Measurements from ENCODE around the gene IL13RA1. TPM values are rescaled to one million over a fixed set of nuclear protein-coding genes. Genes with fewer than 3 reads are reported as not detected.
"Not testable (repeated sequence)": the region's sequence is repeated elsewhere in the genome, so short reads cannot be mapped to it uniquely, and the experiment has no call there.

IL13RA1 gene
- total RNA-seq, 2 donors from 2014 or later = 52.8 to 119 TPM

GRCh38 chrX:118780509-118780908, 53.1 kb downstream of the IL13RA1 start:
- H3K4me1 ChIP-seq = no peaks in the 10 kb centered on the region
- no peak overlapping the region for H3K4me3 ChIP-seq
- no peaks in the 10 kb centered on the region for H3K36me3 ChIP-seq
- intact Hi-C loops (cut with DNase I) = no loop called here
- no peak for TF ChIP-seq CTCF (IDR thresholded peaks at IDR 0.05)
- no peak for DNase-seq
- H3K27me3 ChIP-seq = no peaks in the 10 kb centered on the region
- no peaks in the 10 kb centered on the region for H3K9me3 ChIP-seq
- no peak overlapping the region for H3K27ac ChIP-seq
- H3K9ac ChIP-seq (ENCODE audit: low read depth in 2 of 2, low read length in 2 of 2) = no peak overlapping the region

- TF ChIP-seq CTCF (IDR thresholded peaks at IDR 0.05) = no peak
- Histone ChIP-seq H3K36me3 (no peaks in the 10 kb centered on the region), H3K27ac (no peak overlapping the region), H3K9me3 (no peaks in the 10 kb centered on the region), H3K9ac (ENCODE audit: low read depth in 2 of 2, low read length in 2 of 2) (no peak overlapping the region), H3K27me3 (no peaks in the 10 kb centered on the region), H3K4me1 (no peaks in the 10 kb centered on the region), H3K4me3 (no peak overlapping the region)
- no peak for DNase-seq
- intact Hi-C loops (cut with DNase I) = no loop called here
Observed at GRCh38 chrX:118780911-118781310, 53.5 kb downstream of the IL13RA1 start.

- no peaks in the 10 kb centered on the region for H3K9me3 ChIP-seq
- H3K27me3 ChIP-seq = no peaks in the 10 kb centered on the region
- intact Hi-C loops (cut with DNase I) = no loop called here
- DNase-seq = no peak
- no peaks in the 10 kb centered on the region for H3K4me1 ChIP-seq
- no peak for TF ChIP-seq CTCF (IDR thresholded peaks at IDR 0.05)
- H3K27ac ChIP-seq = no peak overlapping the region
- no peak overlapping the region for H3K4me3 ChIP-seq
- H3K36me3 ChIP-seq = no peaks in the 10 kb centered on the region
- no peak overlapping the region for H3K9ac ChIP-seq (ENCODE audit: low read depth in 2 of 2, low read length in 2 of 2)
Observed at GRCh38 chrX:118795528-118796280, 68.3 kb downstream of the IL13RA1 start.

GRCh38 chrX:118802857-118803256, 75.5 kb downstream of the IL13RA1 start:
- TF ChIP-seq CTCF (IDR thresholded peaks at IDR 0.05) = no peak
- H3K27me3 ChIP-seq = no peaks in the 10 kb centered on the region
- H3K36me3 ChIP-seq = no peaks in the 10 kb centered on the region
- DNase-seq = no peak
- H3K9ac ChIP-seq (ENCODE audit: low read depth in 2 of 2, low read length in 2 of 2) = no peak overlapping the region
- H3K4me1 ChIP-seq = no peaks in the 10 kb centered on the region
- H3K27ac ChIP-seq = no peak overlapping the region
- no peaks in the 10 kb centered on the region for H3K9me3 ChIP-seq
- no peak overlapping the region for H3K4me3 ChIP-seq
- intact Hi-C loops (cut with DNase I) = no loop called here

- no peaks in the 10 kb centered on the region for H3K4me1 ChIP-seq
- no peak overlapping the region for H3K9ac ChIP-seq (ENCODE audit: low read depth in 2 of 2, low read length in 2 of 2)
- H3K36me3 ChIP-seq = no peaks in the 10 kb centered on the region
- no peaks in the 10 kb centered on the region for H3K9me3 ChIP-seq
- no peak overlapping the region for H3K27ac ChIP-seq
- TF ChIP-seq CTCF (IDR thresholded peaks at IDR 0.05) = peak; percentile 59
- no peaks in the 10 kb centered on the region for H3K27me3 ChIP-seq
- intact Hi-C loops (cut with DNase I) = loop anchor here (5.0 kb wide), 1 partner anchor 170 kb away; no protein-coding TSS in a partner anchor
- DNase-seq = peak; percentile 30
- H3K4me3 ChIP-seq = no peak overlapping the region
Observed at GRCh38 chrX:118807151-118808017, 80.0 kb downstream of the IL13RA1 start.

GRCh38 chrX:118817257-118817656, 89.9 kb downstream of the IL13RA1 start:
- H3K27ac ChIP-seq; H3K9ac ChIP-seq (ENCODE audit: low read depth in 2 of 2, low read length in 2 of 2); intact Hi-C loops (cut with DNase I); H3K27me3 ChIP-seq; H3K36me3 ChIP-seq; H3K9me3 ChIP-seq; DNase-seq; H3K4me3 ChIP-seq; H3K4me1 ChIP-seq: not testable (repeated sequence)

All from colonic mucosa (tissue), 4 donors.